NCI-H1436 treated with DMSO at 0.1 percent for 48 hours (cell line): Measurements from ENCODE around the gene TAGLN3.

Experiments
- DNase-seq: peaks from one replicate; lab custom pipeline; 2025; lab: John Stamatoyannopoulos, UW

The TAGLN3 gene

DNA sequence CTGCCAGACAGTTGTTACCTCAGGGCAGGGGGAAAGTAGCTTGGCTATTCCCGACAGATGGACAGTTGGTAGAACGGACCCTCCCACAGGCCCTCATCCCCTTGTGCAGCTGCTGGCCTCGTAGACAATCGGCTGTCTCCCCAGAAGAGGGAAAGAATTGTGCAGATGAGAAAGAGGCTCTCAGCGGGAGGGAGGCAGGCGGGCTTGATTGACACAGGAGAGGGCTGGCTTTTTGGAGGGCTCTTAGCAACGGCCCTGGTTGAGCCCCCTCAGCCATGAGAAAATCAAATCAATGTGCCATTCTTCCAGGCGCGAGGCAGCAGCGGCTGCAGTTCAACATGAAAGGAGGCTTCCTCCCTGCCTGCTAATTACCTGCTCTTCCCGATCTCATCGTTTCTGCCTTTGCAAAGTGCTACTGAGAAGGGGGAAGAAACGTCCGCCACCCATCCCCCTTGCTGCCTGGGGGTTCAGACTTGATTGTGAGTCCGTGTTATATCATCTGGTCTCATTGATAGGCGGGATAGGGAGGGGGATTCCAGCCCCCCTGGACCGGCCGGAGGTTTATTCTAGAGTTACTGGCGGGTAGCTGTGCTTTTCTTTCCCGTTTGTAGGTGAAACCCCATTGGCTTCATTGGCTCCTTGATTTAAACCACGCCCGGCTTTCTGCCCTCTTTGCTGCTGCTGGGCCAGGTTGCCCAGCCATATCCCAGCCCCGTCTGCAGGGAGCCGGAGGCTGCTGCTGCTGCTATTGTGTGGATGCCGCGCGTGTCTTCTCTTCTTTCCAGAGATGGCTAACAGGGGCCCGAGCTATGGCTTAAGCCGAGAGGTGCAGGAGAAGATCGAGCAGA is at the start of gene TAGLN3:
Gene TAGLN3, plus strand, starts transcription at position 287 of the 848 bp plus-strand sequence. Its CDS starts 501 bp downstream, at position 788.
- DNase-seq, result peak; percentile 70

DNA sequence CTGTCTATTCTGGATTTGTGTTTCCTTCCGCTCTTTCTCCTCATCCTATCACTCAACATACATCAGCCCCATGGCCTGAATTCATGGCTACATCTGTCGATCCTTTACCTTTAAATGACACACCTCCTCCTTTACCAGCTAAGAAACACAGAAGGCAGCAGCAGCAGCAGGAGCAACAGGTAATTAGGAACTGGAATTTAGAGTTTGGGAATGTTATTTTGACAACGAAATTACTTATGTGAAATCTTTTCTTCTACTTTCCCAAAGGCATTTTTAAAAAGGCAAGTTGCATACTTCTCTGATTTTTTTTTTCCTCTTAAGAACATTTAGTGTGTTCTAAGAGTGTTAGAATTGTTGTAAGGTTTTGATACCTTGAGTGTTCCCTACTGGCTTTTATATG is 49.0 kb upstream of the TAGLN3 start:
- DNase-seq, result no peak

DNA sequence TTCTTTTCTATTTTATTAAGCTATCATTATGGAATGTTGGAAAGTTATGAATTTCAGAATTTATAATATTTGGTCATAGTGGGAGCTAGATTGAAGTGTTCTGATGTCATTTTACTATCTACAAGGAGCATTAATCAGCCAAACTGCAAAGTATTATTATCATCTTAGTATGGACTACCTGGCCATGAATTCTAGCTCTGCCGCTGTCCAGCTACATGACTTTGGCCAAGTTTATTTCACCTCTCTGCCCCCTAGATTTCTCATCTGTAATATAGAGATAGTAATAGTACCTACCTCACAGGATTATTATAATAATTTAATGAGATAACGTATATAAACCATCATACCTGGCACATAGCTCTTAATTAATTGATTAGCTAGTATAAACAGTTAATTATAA is 47.7 kb upstream of the TAGLN3 start:
- DNase-seq, result no peak

DNA sequence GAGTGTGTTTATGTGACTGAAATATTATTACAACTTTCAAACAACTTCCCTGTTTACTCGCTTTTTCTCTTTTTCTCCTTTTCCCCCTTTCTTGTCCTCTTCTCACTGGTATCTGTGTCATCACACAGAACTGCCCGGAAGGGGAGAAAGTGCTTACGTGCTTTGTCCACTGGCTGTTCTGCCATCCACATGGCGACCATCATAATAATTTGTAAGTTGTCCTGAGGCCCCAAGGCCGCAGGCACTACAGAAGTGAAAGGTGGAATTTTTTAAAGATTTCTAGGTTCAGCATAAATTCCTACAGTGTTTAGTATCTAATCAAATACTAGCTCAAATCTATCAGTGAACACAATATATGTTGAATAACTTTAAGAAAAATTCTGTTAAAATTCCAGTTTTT is 46.6 kb upstream of the TAGLN3 start:
- DNase-seq, result no peak

DNA sequence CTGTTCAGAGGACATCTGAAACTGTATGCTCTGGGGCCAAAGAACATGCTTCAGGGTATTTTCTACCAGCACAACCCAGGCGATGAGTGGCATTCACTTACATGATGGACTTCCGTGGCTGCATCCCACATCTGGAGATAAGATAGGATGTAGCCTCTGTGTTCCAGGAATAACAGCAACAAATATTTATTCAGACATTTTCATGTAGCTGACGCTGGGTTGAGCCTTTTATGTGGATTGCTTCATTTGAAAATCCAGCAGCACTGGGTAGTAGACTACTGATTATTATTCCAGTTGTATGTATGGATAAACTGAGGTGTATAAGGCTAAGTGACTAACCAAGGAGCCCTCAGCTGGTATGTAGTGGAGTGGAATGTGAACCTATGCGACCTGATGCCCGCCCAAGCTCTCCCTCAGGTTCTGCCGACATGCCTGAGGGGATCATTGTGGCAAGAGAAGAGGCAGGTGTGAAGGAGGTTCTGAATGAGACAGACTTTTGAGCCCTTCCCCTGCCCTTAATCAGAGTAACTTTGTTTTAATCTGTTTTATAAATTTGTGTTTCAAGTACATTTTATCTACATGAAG is 45.8 kb upstream of the TAGLN3 start:
- no peak for DNase-seq

DNA sequence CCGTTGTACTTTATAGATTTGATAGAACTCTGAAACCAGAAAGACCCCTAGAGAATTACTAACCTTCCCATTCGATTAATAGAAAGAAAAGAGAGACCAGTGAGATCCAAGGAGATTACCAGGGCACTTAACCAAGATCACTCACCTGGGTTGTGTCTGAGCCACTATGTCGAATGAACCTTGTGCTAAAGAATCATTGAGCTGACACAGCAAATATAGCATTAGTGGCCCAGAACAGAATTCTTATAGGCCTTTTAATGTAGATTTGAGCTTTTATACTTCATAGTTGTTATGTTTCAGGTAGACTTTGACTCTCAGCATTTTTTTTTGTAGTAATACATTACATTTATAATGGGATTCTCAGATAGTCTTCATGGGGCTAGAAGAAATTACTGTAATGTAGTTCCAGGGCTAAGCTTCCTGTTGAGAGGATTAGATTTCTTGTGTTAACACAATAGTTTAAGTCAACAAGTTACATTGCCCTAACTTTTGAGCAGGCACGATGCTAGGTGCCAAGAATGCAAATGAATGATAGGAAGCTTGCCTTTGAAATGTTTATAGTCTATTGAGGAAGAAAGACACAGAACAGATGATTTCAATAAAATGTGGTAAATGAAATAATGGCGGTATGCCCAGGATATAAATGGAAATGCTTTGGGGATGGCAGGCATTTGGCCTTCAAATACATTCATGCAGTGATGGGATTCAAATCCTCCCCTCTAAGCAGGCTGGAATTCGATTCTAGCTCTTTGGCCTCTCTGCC is 44.3 kb upstream of the TAGLN3 start:
- no peak for DNase-seq

DNA sequence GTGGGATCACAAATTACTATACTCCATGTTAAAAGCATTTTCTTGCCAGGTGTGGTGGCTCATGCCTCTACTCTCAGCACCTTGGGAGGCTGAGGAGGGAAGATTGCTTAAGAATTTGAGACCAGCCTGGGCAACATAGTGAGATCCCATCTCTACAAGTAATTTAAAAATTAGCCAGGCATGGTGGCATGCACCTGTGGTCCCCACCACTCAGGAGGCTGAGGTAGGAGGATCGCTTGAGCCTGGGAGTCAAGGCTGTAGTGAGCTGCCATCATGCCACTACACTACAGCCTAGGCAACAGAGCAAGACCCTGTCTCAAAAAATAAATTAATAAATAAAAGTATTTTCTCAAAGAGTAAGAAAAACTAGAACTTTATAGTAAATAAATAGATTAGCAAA is 42.8 kb upstream of the TAGLN3 start:
- DNase-seq, result no peak

DNA sequence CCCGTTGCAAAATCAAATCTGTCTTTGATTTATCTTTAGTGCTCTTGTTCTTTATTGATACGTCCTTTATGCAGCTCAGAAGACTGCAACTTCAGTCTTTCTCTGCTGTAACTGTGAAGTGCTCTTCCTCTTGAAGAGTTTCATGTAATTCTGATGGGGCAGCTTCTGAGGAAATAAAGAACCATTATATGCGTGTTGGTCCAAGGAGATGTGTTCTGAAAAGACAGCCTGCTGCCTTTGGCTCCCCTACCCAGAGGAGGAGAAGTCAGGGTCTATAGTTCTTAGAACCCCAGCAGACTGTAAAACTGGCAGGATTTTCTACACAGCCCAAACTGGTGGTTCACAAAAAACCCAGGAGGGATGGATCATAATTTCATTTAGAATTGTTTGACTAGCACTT is 42.3 kb upstream of the TAGLN3 start:
- no peak for DNase-seq

DNA sequence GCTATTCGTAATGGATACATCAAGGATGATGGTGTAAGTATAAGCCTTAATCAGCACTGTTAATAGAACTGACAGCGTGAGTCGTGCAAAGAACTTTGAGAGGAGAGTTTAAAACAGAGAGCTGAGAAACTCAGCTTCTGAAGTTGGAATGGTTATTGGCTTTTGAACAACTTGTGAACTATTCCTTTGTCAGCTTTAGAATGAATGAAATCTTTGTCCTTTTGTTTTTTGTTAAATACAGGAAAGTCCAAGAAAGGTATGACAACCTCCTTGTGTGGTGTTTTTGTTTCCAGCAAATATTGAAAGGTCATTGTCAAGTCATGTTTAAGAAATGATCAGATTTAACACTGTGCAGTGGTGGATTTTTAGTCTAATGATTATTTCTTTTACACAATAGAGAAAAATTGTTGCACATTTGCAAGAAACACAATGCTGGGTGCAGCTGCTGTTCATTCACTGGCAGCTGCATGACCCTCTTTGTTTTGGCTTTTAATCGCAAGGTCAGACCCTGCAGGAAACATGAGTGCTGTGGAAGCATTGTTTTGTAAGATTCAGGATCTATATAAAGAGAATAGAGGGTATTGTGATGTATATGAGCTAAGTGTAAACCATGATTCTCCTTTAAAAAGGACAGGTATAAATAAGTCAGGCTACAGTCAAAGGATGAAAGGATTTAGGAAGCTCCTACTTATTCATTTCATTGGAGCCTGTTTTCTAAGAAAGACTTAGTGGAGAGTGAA is 41.6 kb upstream of the TAGLN3 start:
- DNase-seq, result no peak

DNA sequence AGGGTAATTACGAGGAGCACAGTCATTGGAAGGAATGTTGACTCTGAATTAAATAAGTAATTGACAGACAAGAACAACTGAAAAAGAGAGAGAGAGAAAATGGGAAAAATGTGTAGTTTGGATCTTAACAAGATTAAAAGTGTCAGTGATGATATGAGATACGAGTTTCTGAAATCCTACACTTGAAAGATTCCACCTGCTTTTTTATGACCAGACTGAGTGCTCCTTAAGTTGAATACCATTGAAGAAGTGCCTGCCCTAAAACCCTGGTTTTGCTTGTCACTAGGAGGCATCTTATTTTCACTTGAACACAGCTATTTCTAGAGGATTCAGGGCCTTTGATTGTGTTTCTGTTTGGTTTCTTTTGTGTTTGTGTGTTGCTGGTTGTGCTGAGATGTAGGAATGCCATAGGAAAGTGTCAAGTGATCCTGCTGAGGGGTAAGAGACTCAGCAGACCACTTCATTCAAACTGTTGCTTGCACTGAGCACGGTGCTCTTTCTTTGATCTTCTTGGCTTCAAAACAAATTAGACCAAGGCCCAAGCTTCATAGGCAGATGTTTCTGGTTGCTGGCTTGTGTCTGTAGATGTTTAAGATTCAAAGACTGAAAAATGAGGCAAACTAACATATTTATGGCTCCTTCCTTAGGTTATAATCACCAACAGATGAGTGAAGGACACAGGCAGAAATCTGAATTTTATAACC is 37.1 kb upstream of the TAGLN3 start:
- no peak for DNase-seq

DNA sequence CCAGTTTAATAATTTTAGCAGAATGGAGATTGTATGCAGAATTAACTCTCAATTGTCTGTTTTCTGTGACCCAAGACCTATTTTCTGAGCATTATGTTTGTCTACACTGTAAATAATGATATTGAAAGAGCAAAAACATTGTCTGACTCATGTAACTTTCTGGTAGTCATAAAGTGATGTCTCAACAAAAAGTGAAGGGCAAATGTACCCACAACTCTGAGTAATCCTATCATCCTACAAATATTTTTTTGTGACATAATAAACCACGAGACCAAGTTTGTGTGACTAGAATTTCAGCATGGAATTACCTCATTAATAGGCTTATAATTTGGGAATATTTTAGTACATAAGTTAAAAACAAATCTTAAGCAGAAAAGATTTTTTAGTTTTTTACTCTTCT is 35.3 kb upstream of the TAGLN3 start:
- no peak for DNase-seq

DNA sequence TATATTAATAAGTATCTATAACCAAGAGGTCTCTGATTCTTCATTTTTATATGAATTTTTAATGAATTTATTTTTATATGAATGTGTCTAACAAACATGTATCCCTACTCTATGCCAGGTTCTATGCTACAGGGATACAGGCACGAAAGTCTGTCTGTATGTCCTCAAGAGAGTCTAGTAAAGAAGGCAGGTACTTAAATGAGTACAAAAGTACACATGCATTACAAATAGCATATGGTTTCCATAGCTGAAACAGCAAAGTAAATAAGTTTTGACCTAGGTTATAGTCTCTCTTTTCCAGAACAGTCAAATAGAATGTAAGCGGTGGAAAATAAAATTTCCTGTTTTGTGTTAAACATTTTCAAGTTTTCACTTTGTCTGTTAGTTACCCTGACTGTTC is 33.2 kb upstream of the TAGLN3 start:
- DNase-seq, result no peak

DNA sequence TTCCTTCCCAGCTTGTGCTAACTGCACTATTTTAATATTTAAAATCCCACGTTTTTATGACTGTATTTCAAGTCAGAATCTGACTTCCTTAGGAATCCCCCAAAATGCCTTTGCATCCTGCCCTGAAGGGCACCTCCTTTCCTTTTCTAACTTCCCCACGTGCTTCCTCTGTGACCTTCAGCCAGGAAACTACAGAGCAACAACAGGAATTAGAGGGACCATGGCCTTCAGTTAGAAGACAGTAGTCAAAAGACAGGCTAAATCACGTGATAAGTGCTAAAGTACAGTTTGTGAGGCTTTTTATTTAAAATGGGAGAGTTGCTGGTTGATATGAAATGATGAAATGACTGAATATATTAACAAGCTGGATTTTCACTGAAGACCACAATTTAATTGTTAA is 31.7 kb upstream of the TAGLN3 start:
- no peak for DNase-seq

DNA sequence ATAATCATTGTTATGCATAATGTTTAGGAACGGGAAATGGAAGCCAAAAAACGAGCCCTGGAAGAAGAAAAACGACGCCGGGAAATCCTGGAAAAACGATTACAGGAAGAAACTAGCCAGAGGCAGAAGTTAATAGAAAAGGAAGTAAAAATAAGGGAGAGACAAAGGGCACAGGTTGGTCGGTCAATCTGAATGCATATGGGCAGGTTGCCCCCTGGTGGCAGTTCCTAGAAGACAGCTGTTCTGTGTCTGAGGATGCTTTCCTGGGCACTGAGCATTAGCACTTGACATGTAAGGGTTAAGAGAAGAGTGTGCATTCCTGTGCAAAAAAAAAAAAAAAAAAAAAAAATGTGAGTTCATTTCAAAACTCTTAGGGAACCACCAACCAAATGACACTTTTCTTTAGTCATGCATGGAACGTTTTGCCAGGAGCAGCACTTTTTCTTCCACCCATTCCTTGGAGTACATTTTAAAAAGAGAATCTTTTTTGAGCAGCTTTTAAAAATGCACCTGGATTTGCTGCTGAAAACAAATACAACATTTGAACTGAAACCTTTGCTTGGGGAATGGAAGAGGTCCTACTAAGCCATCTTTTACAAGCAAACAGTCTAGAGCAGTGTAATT is 31.0 kb upstream of the TAGLN3 start:
- peak; percentile 58 for DNase-seq

DNA sequence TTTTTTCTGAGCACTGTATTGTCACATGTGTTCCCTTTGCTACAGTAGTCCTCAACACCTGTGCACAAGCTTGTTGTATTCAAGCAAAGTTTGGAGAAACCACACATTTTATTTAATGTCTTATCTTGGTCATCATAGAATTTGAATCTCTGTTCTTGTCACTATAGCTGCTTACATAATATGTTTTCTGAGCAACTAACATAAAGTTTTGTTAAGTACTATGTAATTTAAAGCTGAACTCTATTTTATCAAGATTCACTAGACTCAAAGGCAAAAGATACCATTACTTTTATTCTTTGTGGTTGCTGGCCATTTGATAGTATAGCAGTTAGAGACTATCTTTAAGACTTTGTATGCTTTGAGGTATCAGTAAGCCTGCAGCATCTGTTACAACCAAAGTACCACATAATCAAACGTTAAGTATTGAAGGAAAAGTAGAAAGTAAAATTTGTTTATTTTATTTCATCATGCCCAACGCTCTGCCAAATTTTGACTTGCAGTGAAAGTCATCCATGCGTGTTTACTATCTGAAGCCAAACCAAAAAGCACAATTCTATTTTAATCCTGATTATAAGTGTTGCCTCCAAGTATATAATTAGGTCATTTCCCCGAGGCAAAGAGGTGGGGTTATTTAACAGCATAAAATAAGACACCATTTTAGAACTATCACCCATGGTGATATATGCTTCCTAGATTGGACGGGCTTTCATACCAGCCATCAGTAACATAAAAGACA is 30.2 kb upstream of the TAGLN3 start:
- peak; percentile 72 for DNase-seq

DNA sequence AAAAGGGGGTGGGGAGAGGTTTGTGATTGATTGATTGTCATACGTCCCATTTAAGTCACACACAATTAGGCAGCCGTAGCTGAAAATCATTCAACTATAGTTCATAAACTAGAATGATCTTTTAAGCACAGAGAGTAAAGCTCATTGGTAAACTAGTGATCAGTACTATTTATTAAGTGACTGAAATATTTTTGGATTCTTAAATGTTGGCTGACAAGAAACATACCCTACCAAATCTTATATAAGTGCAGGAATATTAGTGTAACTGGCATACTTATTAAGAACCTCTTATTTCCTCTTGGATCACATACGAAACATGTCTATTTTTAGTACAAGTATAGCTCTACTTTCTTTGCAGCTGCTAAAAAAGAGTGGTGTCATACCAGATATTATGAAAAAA is 28.3 kb upstream of the TAGLN3 start:
- DNase-seq, result no peak

DNA sequence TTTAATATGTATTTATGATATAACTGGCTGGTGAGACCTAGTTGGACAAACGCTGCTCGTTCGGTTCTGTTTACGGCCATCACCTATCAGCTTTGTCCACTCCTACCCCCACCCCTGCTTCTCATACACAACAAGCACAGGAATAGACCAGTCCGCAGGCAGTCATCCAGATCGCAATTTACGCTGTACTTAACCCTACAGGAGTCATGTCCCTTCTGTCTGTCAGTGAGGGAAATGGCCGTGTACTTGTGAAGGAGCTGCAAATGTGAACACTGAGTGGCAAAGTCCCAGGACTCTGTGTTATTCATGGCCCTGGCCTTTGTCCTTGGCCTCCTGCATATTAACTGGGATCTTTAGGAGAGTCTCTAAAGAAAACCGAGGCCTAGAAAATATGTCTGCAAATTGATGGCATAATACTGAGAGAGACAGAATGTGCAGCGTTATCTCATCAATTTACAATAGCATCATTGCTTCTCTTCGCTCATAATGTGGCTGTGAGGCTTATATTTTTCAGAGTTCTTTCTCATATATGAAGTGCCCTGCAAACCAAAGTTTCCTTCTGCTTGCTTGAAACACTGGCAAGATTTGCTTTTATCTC is 27.1 kb upstream of the TAGLN3 start:
- DNase-seq, result no peak

DNA sequence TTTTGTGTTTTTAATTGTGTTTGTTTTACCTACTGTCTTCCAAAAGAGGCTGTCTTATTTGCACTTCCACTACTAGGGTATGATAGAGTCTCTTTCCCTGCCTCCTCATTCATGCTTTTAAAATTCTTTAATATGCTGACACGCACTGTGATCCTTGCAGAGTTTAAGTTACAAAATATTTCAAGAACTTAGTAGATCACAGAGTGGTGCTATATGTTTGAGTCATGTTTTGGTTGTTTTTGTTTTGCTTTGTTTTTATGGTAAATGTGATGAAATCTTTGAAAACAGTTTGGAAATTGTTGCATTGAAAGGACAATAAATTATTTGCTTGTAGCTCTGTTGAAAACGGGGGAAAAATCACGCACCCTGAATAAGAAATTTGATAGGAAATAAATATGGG is 25.8 kb upstream of the TAGLN3 start:
- DNase-seq, result no peak

DNA sequence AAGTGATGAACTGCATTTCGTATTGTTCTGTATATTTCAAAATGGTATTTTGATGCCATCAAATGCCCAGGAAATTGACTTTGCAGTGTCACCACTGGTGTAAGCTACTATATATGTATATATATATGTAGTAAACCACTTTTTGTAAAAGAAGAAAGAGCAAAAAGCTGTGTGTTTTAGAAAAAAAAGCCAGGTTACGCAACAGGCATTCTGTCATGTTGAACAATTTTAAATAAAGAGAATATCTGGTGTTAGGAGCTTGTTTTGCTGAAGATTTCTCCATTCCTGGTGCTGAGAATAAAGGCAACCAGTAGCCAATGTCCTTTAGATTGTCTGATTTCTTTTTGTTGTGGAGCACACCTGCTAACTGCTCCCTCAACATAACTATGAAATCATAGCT is 23.6 kb upstream of the TAGLN3 start:
- no peak for DNase-seq

DNA sequence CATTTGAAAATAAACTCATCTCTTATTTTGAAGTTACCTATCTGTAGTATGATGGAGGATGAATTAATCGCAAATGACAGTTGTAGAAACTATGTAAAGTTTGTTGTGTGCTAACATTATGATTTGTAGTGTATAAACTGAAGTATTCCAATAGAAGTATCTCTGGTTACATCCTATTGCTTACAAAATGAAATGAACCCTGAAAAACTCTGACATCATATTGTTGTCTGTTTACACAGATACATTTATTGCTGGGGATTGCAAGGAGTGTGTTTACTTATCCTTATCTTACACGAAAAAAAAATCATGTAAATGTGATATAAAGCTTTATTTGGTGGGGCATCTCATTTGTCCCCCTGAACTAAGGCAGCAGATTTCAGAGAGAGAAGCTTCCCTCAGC is 22.5 kb upstream of the TAGLN3 start:
- DNase-seq, result no peak
